Measurements from ENCODE around the gene LGMN.

DNA sequence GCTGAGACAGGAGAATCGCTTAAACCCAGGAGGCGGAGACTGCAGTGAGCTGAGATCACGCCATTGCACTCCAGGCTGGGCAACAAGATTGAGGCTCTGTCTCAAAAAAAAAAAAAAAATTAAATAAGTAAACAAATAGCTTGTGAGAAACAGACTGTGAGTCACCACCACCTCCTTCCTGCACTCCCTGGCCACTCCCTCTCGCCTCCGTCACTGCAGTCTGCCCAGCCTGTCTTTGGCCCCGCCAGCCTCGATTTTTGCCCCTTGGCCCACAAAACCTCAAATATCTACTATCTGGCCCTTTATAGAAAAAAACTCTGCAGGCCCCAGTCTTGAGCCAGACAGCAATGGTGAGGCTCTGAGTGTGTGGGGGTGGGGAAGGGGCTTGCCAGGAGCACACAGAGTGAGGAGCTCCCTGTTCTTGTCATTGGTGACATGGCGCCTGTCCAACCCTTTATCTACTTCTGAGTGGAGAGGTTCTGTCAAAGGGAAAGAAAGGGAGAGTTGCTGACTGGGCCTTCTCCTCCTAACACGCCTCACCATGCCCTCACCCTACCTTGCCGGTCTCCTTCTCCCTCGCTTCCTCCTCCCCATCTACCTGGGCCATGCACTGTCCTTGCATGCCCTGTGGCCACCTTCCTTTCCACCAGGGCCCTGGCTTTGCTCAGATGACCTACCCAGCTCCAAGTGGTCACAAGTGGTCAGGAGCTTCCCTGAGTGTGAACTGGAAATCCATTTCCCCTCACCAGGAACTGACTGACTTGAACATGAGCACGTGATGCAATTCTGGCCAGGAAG lies 22.1 kb downstream of the LGMN start:
- TF ChIP-seq, protein P1, sequence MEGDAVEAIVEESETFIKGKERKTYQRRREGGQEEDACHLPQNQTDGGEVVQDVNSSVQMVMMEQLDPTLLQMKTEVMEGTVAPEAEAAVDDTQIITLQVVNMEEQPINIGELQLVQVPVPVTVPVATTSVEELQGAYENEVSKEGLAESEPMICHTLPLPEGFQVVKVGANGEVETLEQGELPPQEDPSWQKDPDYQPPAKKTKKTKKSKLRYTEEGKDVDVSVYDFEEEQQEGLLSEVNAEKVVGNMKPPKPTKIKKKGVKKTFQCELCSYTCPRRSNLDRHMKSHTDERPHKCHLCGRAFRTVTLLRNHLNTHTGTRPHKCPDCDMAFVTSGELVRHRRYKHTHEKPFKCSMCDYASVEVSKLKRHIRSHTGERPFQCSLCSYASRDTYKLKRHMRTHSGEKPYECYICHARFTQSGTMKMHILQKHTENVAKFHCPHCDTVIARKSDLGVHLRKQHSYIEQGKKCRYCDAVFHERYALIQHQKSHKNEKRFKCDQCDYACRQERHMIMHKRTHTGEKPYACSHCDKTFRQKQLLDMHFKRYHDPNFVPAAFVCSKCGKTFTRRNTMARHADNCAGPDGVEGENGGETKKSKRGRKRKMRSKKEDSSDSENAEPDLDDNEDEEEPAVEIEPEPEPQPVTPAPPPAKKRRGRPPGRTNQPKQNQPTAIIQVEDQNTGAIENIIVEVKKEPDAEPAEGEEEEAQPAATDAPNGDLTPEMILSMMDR (IDR thresholded peaks at IDR 0.05; ENCODE audit: borderline replicate concordance, extremely low read depth, low read length, poor library complexity, severe bottlenecking): no peak
- TF ChIP-seq EZH2 (IDR thresholded peaks at IDR 0.05; ENCODE audit: borderline replicate concordance, low read depth, low read length, severe bottlenecking): no peak

Data from DND-41 (cell line).